DND-41 (cell line): ENCODE measurements around the gene IP6K3.

Experiments used
- CTCF ChIP-seq: IDR thresholded peaks from 2 replicates; pipeline ENCODE4 v1.5.1; 2012; ENCODE audit warnings: borderline replicate concordance, low read length, moderate library complexity, mild to moderate bottlenecking; ENCODE audit not compliant: poor library complexity, severe bottlenecking; ENCODE audit errors: extremely low read depth
- EZH2 ChIP-seq: IDR thresholded peaks from 3 replicates; pipeline ENCODE4 v1.6.1; 2012; ENCODE audit warnings: borderline replicate concordance, low read depth, mild to moderate bottlenecking, moderate library complexity, low read length, inconsistent platforms; ENCODE audit not compliant: severe bottlenecking

GRCh38 chr6:33717934-33718455 is 28.7 kb downstream of the IP6K3 start:
- TF ChIP-seq CTCF (no peak), EZH2 (no peak)
